ENCODE results near the gene BAMBI. TPM values are rescaled to one million over a fixed set of nuclear protein-coding genes. Genes with fewer than 3 reads are reported as not detected.

BAMBI gene
- total and polyA plus RNA-seq, 2 of the 8 experiments (the other 6 are each of a cell fraction or from before 2014, with no cell fraction given): 5.6 to 26.4 TPM

- DNase-seq (ENCODE audit: low read depth in 1 of 2, low spot score in 2 of 2) (no peak), FAIRE-seq (no peak)
- H3K4ac ChIP-seq (replicated peaks; ENCODE audit: insufficient read length, low read depth, low read length): no peak overlapping the region
- H3K9me3 ChIP-seq (ENCODE audit: insufficient read depth in 2 of 2, low read depth in 1 of 2, low read length in 1 of 2): no peaks in the 10 kb centered on the region
- ChIA-PET POLR2A (ENCODE audit: partially characterized antibody) (interaction anchor here (0.6 kb wide), 1 partner anchor 11 kb away, joined by 5 read pairs; no protein-coding TSS in a partner anchor), CTCF (ENCODE audit: partially characterized antibody) (interaction anchor here (1.3 kb wide), 1 partner anchor 40 kb away, joined by 5 read pairs; no protein-coding TSS in a partner anchor)
- no peak overlapping the region for H4K91ac ChIP-seq (replicated peaks; ENCODE audit: insufficient read length, low read length)
- H2BK12ac ChIP-seq (ENCODE audit: low read depth, low read length): no peak overlapping the region
- H3K79me1 ChIP-seq (ENCODE audit: low read depth, low read length): no peaks in the 10 kb centered on the region
- H3K23ac ChIP-seq (ENCODE audit: insufficient read length): no peak overlapping the region
- H4K8ac ChIP-seq (ENCODE audit: extremely low read depth, insufficient read depth, low read length): no peak overlapping the region
- H3K4me1 ChIP-seq (replicated peaks in 1 of 4; ENCODE audit: control insufficient read depth in 3 of 4, insufficient read depth in 4 of 4, low read length in 3 of 4): no peaks in the 10 kb centered on the region
- H4K20me1 ChIP-seq (replicated peaks in 1 of 2; ENCODE audit: control insufficient read depth in 1 of 2, insufficient read depth in 2 of 2, low read length in 2 of 2): no peaks in the 10 kb centered on the region
- H3K79me2 ChIP-seq (ENCODE audit: control insufficient read depth in 1 of 2, insufficient read depth in 2 of 2, low read length in 2 of 2): no peaks in the 10 kb centered on the region
- H3K36me3 ChIP-seq (ENCODE audit: control insufficient read depth in 2 of 4, insufficient read depth in 4 of 4, low read length in 3 of 4): no peaks in the 10 kb centered on the region
- no peak overlapping the region for H3K14ac ChIP-seq (ENCODE audit: insufficient read length)
- H3K27me3 ChIP-seq (replicated peaks in 1 of 4; ENCODE audit: control insufficient read depth in 3 of 4, extremely low read depth in 1 of 4, insufficient read depth in 3 of 4, low read length in 3 of 4): no peaks in the 10 kb centered on the region
- no peak overlapping the region for H3K4me3 ChIP-seq (ENCODE audit: extremely low read depth in 1 of 4, insufficient read depth in 2 of 4, low read depth in 3 of 4, low read length in 4 of 4)
- no peak overlapping the region for H2BK20ac ChIP-seq (ENCODE audit: low read length)
- H3K23me2 ChIP-seq (ENCODE audit: low read depth, low read length): no peaks in the 10 kb centered on the region
- H2AK5ac ChIP-seq (ENCODE audit: low read depth, low read length): no peak overlapping the region
- 82% methylated on average over 2 of the region's 2 CpGs; no CpG with 5 or more reads in 1 of the 2 experiments for WGBS, 2 experiments (ENCODE audit: extremely low coverage in 1 of 2, insufficient coverage in 1 of 2, insufficient read length in 1 of 2, insufficient replicate concordance in 2 of 2, low coverage in 1 of 2, low lambda C conversion rate in 2 of 2, missing lambda C conversion rate in 1 of 2)
- H3K27ac ChIP-seq (ENCODE audit: low read depth, low read length): no peak overlapping the region
- H3K56ac ChIP-seq (replicated peaks; ENCODE audit: insufficient read length, low read depth, low read length): no peak overlapping the region
- no peak overlapping the region for H2AFZ ChIP-seq (ENCODE audit: low read length)
- H2BK120ac ChIP-seq (replicated peaks; ENCODE audit: low read depth, low read length): no peak overlapping the region
- H3K9ac ChIP-seq (replicated peaks in 1 of 4; ENCODE audit: extremely low read depth in 1 of 4, low read depth in 3 of 4, low read length in 3 of 4): no peak overlapping the region
- H2BK15ac ChIP-seq (ENCODE audit: low read length): no peak overlapping the region
- no peak overlapping the region for H3K4me2 ChIP-seq (ENCODE audit: insufficient read depth in 1 of 2, low read depth in 2 of 2, low read length in 2 of 2)
- no peak overlapping the region for H4K5ac ChIP-seq (ENCODE audit: insufficient read length, low read depth, low read length)
- no peak overlapping the region for H3K18ac ChIP-seq (ENCODE audit: extremely low read depth, low read length)
- no peak overlapping the region for H2BK5ac ChIP-seq (ENCODE audit: low read depth, low read length)
- TF ChIP-seq, protein P1, sequence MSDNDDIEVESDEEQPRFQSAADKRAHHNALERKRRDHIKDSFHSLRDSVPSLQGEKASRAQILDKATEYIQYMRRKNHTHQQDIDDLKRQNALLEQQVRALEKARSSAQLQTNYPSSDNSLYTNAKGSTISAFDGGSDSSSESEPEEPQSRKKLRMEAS (IDR thresholded peaks at IDR 0.05): no peak
- TF ChIP-seq EGR1 (IDR thresholded peaks at IDR 0.05; ENCODE audit: borderline replicate concordance, low read depth, low read length) (no peak), SAP30 (IDR thresholded peaks at IDR 0.05; ENCODE audit: insufficient read depth, insufficient replicate concordance, low read length) (no peak), TCF12 (IDR thresholded peaks at IDR 0.05; ENCODE audit: low read depth, low read length) (no peak), HDAC2 (IDR thresholded peaks at IDR 0.05; ENCODE audit: borderline replicate concordance in 1 of 2, low read depth in 2 of 2, low read length in 2 of 2) (no peak), POU5F1 (IDR thresholded peaks at IDR 0.05; ENCODE audit: low read depth, low read length) (no peak), GTF2F1 (IDR thresholded peaks at IDR 0.05; ENCODE audit: borderline replicate concordance, low read depth, low read length) (no peak), RBBP5 (IDR thresholded peaks at IDR 0.05; ENCODE audit: borderline replicate concordance, low read depth, low read length) (no peak), FOSL1 (IDR thresholded peaks at IDR 0.05; ENCODE audit: insufficient read depth, low read depth, low read length) (no peak)
- TF ChIP-seq, protein P2, sequence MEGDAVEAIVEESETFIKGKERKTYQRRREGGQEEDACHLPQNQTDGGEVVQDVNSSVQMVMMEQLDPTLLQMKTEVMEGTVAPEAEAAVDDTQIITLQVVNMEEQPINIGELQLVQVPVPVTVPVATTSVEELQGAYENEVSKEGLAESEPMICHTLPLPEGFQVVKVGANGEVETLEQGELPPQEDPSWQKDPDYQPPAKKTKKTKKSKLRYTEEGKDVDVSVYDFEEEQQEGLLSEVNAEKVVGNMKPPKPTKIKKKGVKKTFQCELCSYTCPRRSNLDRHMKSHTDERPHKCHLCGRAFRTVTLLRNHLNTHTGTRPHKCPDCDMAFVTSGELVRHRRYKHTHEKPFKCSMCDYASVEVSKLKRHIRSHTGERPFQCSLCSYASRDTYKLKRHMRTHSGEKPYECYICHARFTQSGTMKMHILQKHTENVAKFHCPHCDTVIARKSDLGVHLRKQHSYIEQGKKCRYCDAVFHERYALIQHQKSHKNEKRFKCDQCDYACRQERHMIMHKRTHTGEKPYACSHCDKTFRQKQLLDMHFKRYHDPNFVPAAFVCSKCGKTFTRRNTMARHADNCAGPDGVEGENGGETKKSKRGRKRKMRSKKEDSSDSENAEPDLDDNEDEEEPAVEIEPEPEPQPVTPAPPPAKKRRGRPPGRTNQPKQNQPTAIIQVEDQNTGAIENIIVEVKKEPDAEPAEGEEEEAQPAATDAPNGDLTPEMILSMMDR (IDR thresholded peaks at IDR 0.05; ENCODE audit: control extremely low read depth in 1 of 3, insufficient read depth in 1 of 3, low read depth in 1 of 3, low read length in 3 of 3): no peak
Measured at GRCh38 chr10:28698075-28698474, 20.8 kb downstream of the BAMBI start.

All from H1 (cell line).